Measurements from ENCODE around the gene SLC6A18.
"Not testable (repeated sequence)": the region's sequence is repeated elsewhere in the genome, so short reads cannot be mapped to it uniquely, and the experiment has no call there.

SLC6A18 gene

DNA sequence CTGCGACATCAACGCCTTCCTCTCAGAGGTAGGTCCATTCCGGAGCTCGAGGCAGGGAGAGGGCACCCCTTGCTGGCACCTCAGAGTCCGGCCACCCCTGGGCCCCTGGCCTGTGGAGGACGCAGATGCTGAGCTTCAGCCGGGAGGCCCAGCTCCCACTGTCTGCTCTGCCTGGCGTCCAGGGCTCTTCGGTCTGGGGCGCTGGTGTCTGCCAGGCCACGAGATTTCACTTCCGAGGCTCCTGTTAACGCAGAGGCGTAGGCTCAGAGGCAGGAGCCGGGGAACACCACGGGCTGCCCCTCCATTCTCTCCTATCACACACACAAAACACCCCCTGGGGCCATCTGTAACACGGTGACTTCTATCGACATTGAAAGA is 8.3 kb upstream of the SLC6A18 start:
- DNase-seq = no peak

- no peak for DNase-seq
These were observed 7.5 kb upstream of the SLC6A18 start for GRCh38 chr5:1217596-1218206.

- no peak for DNase-seq
These were observed 6.7 kb upstream of the SLC6A18 start for GRCh38 chr5:1218351-1219080.

- DNase-seq = no peak
These were observed 5.9 kb upstream of the SLC6A18 start for GRCh38 chr5:1219098-1219767.

DNA sequence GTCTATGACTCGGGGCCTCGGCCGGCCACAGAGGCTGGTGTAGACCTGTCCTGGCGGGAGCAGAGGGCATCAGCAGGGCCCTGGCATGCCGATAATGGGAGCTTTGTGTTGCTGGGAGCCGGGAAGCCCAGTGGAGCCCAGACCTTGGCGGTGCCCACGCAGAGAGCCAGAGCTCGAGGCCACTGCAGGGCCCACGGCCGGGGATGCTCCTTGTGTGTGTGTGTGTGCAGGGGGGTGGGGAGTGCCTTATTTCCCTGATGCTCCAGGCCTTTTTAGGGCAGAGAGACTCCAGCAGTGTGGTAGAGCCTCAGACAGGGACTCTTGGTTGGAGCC is 5.4 kb upstream of the SLC6A18 start:
- no peak for DNase-seq

DNA sequence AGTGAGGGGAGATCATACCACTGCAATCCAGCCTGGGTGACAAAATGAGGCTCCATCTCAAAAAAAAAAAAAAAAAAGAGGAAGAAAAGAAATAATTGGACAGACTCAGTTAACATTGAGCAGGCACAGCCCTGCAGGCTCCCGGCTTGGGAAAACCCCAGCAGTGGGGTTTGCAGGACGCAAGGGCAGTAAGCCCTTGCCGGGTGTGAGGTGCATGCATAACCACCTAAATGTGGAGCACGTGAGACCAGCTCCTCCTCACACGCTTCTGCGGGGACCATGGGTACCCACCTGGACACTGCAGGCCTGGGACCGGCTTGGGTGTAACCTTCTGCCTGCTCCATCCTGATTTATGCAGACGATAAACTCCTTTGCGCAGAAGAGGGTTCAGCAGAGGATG is 4.8 kb upstream of the SLC6A18 start:
- no peak for DNase-seq

DNA sequence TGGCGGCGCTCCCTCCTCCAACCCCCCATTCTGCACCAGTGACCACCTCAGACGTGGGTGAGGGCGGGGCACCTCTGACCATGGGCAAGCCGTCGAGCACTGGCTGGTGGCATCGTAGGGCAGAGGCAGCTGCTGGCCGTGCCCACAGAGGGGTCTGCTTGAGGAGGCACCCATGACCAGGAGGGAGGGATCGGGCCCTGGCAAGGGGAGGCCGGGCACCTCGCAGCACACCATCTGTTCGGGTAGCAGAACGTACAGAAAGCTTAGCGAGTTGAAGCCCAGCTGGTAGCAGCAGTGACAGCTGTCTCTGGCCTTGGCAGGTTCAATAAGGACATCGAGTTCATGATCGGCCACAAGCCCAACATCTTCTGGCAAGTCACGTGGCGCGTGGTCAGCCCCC is 4.3 kb upstream of the SLC6A18 start:
- no peak for DNase-seq

DNA sequence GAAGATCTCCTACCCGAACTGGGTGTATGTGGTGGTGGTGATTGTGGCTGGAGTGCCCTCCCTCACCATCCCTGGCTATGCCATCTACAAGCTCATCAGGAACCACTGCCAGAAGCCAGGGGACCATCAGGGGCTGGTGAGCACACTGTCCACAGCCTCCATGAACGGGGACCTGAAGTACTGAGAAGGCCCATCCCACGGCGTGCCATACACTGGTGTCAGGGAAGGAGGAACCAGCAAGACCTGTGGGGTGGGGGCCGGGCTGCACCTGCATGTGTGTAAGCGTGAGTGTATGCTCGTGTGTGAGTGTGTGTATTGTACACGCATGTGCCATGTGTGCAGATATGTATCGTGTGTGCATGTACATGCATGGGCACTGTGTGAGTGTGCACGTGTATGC is 3.5 kb upstream of the SLC6A18 start:
- no peak for DNase-seq

DNA sequence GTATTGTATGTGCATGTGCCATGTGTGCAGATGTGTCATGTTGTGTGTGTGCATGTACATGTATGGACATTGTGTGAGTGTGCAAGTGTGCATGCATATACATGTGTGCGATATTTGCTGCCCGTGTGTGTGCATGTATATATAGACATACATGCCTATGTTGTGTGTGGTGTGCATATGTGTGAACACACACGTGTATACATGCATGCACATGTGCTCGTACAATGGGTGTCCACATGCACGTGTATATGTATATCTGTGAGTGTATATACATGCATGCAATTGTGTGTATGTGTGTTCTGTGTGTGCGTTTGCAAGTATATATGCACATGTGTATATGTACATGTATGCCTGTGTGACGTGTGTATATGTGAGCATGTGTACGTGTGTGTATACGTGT is 3.0 kb upstream of the SLC6A18 start:
- DNase-seq = no peak

DNA sequence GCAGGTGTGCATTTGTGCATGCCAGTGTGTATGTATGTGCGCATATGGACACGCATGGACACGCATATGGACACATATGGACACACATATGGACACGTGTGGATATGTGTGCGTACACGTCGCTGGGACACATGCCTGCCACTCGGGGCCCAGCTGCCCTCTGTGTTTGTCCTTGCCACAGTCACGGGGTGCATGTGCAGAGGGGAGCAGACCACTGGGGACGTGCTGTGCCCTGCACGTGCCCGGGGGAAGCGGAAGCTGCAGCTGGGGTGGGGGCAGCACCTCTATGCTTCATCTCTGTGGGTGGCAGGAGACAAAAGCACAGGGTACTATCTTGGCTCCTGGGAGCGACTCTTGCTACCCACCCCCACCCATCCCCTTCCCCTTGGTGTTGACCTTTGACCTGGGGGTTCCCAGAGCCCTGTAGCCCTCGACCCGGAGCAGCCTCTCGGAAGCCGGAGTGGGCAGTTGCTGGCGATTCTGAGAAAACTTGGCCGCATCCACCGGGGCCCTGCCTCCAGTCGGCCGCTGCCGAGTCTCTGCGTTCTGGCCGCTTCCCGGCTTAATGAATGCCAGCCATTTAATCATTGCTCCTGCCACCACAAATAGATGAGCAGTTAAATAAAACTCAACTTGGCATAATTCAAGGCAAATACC is 2.4 kb upstream of the SLC6A18 start:
- DNase-seq = no peak

GRCh38 chr5:1223278-1223670 is 1.9 kb upstream of the SLC6A18 start:
- no peak for DNase-seq

GRCh38 chr5:1224631-1225030 is 550 bp upstream of the SLC6A18 start:
- no peak for DNase-seq

DNA sequence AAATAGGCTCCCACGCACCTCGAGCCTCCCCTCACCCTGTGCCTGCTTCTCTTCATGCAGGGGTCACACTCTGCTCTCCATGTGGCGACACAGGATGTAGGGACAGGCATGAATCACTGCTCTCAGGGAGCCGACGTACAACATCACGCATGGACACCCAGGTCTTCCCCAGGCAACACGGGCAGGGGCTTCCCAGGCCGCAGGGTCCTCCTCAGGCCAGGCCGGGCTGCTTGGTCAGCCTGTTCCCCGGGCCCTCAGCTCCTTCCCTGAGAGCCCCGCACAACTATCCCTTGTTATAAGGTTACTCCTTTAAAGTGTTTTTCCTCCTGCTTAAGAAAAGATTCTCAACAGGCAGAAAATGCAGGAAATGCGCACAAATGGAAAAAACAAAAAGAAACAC is 1.1 kb downstream of the SLC6A18 start:
- DNase-seq = no peak

- DNase-seq = no peak
These were observed 1.8 kb downstream of the SLC6A18 start for GRCh38 chr5:1226839-1227581.

DNA sequence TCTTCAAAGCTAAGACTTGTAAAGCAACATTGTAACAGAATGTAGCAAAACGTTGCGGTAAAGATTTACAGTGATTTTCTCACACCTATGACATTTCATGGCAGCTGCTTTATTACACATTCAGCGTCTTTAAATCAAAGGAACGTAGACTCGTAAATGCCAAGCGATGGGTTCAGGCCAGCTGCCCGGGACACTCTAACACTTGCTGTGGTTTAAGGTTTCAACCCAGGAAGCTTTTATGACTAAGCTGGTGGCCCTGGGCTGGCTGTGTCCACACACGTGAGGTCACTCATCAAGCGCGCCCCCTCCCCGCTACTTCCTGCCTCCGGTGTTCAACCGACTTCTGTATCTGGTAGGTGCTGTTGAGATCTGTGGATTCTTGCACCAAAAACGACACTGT is 2.5 kb downstream of the SLC6A18 start:
- no peak for DNase-seq

- no peak for DNase-seq
These were observed 2.9 kb downstream of the SLC6A18 start for GRCh38 chr5:1228120-1228519.

DNA sequence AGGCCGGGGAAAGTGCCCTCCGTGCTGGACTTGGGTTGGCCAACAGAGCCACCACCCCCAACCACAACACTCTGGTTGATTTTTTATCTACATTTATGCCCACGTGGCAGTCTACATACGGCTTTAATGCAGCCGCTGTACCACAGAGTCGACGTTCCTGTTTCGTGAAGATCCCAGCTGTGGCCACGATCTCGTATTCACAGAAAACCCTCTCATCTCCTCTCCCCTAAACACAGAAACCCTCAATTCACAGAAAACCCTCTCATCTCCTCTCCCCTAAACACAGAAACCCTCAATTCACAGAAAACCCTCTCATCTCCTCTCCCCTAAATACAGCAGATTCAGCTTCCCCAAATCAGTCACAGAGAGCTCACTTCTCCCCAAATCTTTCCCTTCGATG is 3.8 kb downstream of the SLC6A18 start:
- not testable (repeated sequence) for DNase-seq

DNA sequence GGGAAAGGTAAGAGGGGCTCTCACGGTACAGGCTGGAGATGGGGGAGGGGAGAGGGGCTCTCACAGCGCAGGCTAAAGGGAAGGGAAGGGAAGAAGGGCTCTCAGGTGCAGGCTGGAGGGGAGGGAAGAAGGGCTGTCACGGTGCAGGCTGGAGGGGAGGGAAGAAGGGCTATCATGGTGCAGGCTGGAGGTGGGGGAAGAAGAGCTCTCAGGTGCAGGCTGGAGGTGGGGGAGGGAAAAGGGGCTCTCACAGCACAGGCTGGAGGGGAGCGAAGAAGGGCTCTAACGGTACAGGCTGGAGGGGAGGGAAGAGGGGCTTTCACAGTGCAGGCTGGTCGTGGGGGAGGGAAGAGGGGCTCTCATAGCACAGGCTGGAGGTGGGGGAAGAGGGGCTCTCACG is 4.6 kb downstream of the SLC6A18 start:
- DNase-seq = no peak

GRCh38 chr5:1230551-1230950 is 5.4 kb downstream of the SLC6A18 start:
- no peak for DNase-seq

- no peak for DNase-seq
These were observed 6.2 kb downstream of the SLC6A18 start for GRCh38 chr5:1231354-1231905.

DNA sequence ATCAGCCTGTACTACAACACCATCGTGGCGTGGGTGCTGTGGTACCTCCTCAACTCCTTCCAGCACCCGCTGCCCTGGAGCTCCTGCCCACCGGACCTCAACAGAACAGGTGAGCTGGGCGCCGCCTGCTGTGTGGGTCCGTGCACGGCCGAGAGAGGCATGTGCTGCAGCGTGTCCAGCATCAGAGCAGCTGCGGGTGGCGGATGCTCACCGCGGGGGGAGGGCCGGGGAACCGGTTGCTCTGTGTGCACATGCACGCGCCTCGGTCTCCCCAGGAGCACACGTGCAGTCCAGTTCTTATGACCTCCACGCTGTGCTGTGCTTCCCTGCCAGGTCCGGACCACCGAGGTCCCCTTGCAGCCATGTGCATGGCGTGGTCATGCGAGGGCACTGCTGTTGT is 7.6 kb downstream of the SLC6A18 start:
- no peak for DNase-seq

DNA sequence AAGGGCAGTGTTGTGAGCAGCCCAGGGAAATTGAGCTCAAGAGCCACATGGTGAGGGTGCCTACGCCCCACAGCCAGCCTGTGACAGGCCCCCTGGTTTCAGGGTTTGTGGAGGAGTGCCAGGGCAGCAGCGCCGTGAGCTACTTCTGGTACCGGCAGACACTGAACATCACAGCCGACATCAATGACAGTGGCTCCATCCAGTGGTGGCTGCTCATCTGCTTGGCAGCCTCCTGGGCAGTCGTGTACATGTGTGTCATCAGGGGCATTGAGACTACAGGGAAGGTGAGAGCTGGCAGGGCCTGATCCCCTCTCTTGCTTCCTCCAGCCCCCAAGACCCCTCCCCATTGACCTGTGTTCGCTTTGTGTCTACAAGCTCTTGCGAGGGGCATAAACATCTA is 10.2 kb downstream of the SLC6A18 start:
- no peak for DNase-seq

DNA sequence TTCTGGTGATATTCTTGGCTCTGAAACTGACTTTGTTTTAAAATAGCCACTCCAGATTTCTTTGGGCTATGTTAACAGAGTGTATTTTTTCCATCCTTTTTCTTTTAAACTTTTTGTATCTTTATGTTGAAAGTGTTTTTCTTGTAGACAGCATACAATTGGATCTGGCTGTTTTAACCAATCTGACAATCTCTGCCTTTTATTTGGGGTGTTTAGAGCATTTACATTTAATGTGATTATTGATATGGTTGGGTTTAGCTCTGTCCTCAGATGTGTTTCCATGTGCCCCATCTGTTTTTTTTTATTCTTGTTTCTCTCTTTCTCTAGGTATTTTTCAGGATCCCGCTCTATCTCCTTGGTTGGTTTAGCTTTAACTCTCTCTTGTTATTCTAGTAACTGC is 10.7 kb downstream of the SLC6A18 start:
- DNase-seq = no peak
